D721Med (cell line): ENCODE results near the gene RPS25.
"Not testable (repeated sequence)": the region's sequence is repeated elsewhere in the genome, so short reads cannot be mapped to it uniquely, and the experiment has no call there.

ENCODE experiments used
- DNase-seq: peaks from one replicate; pipeline ENCODE4 v3.0.0; 2011; ENCODE audit warnings: low spot score; ENCODE audit not compliant: insufficient read length
- FAIRE-seq: peaks from 2 replicates; lab custom pipeline; 2011; peaks lifted over from hg19 to GRCh38; lab: Jason Lieb, UNC
- CTCF ChIP-seq: IDR thresholded peaks from 2 replicates; pipeline ENCODE4 v1.5.1; 2012; ENCODE audit warnings: mild to moderate bottlenecking, control low read depth; ENCODE audit not compliant: insufficient read depth; ENCODE audit errors: missing control alignments

RPS25 gene

GRCh38 chr11:118979434-118979833 is 38.7 kb downstream of the RPS25 start:
- no peak for FAIRE-seq
- no peak for DNase-seq
- TF ChIP-seq CTCF: no peak

- TF ChIP-seq CTCF: no peak
- FAIRE-seq (peak; percentile 46), DNase-seq (no peak)
These were observed 42.1 kb downstream of the RPS25 start for GRCh38 chr11:118975771-118976709.

- FAIRE-seq: no peak
- TF ChIP-seq CTCF: no peak
- no peak for DNase-seq
These were observed 44.2 kb downstream of the RPS25 start for GRCh38 chr11:118973985-118974384.

GRCh38 chr11:118971646-118972045 is 46.5 kb downstream of the RPS25 start, which contains the start of gene FOXR1:
TSS of gene FOXR1 (plus strand) at chr11:118971761. CDS start at chr11:118971932, 171 bp downstream.
- FAIRE-seq (no peak), DNase-seq (no peak)
- no peak for TF ChIP-seq CTCF

- not testable (repeated sequence) for DNase-seq, FAIRE-seq
These were observed 48.6 kb downstream of the RPS25 start for GRCh38 chr11:118969508-118969907.
